GM12878 (cell line): ENCODE data around the gene FAM50A. TPM values are rescaled to one million over a fixed set of nuclear protein-coding genes. Genes with fewer than 3 reads are reported as not detected.
A peak's percentile ranks its signal among the peaks of the same experiment; 100 is the strongest.

Experiments
- ATF7 ChIP-seq: fragments of 450-650 bp; IDR thresholded peaks from 2 replicates; pipeline ENCODE4 v1.6.1; 2016; ENCODE audit warnings: low read depth, mild to moderate bottlenecking
- BACH1 ChIP-seq: fragments of 450-650 bp; IDR thresholded peaks from 2 replicates; pipeline ENCODE4 v1.6.1; 2017; ENCODE audit warnings: mild to moderate bottlenecking, borderline replicate concordance
- CEBPB ChIP-seq, 2 experiments: fragments of 150-350 bp in 1 of 2; IDR thresholded peaks; 2 replicates each; pipeline ENCODE4 v1.6.1; 2012 to 2014; ENCODE audit warnings: low read depth in 2 of 2, low read length in 2 of 2, borderline replicate concordance in 1 of 2, inconsistent platforms in 1 of 2
- CHD2 ChIP-seq: IDR thresholded peaks from 2 replicates; pipeline ENCODE4 v1.6.1; 2011; ENCODE audit warnings: low read depth, low read length, improper control_type of control experiment, borderline replicate concordance
- CTCF ChIP-seq, 3 experiments: IDR thresholded peaks in 2 of 3; conservative IDR thresholded peaks in 1 of 3; 2 replicates each; pipeline ENCODE4 v1.5.1; 2011; ENCODE audit warnings: low read depth in 3 of 3, low read length in 3 of 3, mild to moderate bottlenecking in 3 of 3, control low read depth in 2 of 3, moderate library complexity in 2 of 3, inconsistent platforms in 1 of 3, mixed read lengths in 1 of 3; ENCODE audit not compliant: control insufficient read depth in 2 of 3, insufficient read depth in 1 of 3; ENCODE audit errors: extremely low read depth in 1 of 3
- ETV6 ChIP-seq, 2 experiments: fragments of 450-650 bp in 1 of 2; IDR thresholded peaks in 1 of 2; conservative IDR thresholded peaks in 1 of 2; 2 replicates each; pipeline ENCODE4 v1.6.1; 2014; ENCODE audit warnings: antibody characterized with exemption in 1 of 2, borderline replicate concordance in 1 of 2, low read depth in 1 of 2, mild to moderate bottlenecking in 1 of 2, moderate library complexity in 1 of 2
- HDGF ChIP-seq: fragments of 450-650 bp; IDR thresholded peaks from 2 replicates; pipeline ENCODE4 v1.6.1; 2016; ENCODE audit warnings: antibody characterized with exemption
- IKZF1 ChIP-seq: fragments of 450-650 bp; conservative IDR thresholded peaks from 2 replicates; pipeline ENCODE4 v1.6.1; 2017; ENCODE audit warnings: antibody characterized with exemption, mild to moderate bottlenecking
- JUNB ChIP-seq: IDR thresholded peaks from 2 replicates; pipeline ENCODE4 v1.6.1; 2016; ENCODE audit warnings: antibody characterized with exemption, mild to moderate bottlenecking
- KDM1A ChIP-seq: fragments of 200-600 bp; sonication (generic); IDR thresholded peaks from 2 replicates; pipeline ENCODE4 v1.6.1; 2016; ENCODE audit warnings: borderline replicate concordance
- NFYA ChIP-seq: IDR thresholded peaks from 2 replicates; pipeline ENCODE4 v1.6.1; 2011; ENCODE audit warnings: low read depth, mild to moderate bottlenecking, low read length, improper control_type of control experiment, borderline replicate concordance
- NR2C1 ChIP-seq: fragments of 450-650 bp; IDR thresholded peaks from 2 replicates; pipeline ENCODE4 v1.6.1; 2017; ENCODE audit warnings: antibody characterized with exemption, mild to moderate bottlenecking, moderate library complexity
- NR2F1 ChIP-seq: fragments of 450-650 bp; conservative IDR thresholded peaks from 2 replicates; pipeline ENCODE4 v1.6.1; 2017; ENCODE audit warnings: mild to moderate bottlenecking
- PML ChIP-seq: IDR thresholded peaks from 2 replicates; pipeline ENCODE4 v1.6.1; 2012; ENCODE audit warnings: low read length, inconsistent platforms
- RAD51 ChIP-seq: fragments of 450-650 bp; IDR thresholded peaks from 2 replicates; pipeline ENCODE4 v1.6.1; 2016; ENCODE audit warnings: moderate library complexity, mild to moderate bottlenecking, inconsistent platforms
- SIX5 ChIP-seq: IDR thresholded peaks from 2 replicates; pipeline ENCODE4 v1.6.1; 2011; ENCODE audit warnings: mild to moderate bottlenecking, low read depth, low read length, moderate library complexity; ENCODE audit not compliant: severe bottlenecking
- SKIL ChIP-seq: fragments of 450-650 bp; IDR thresholded peaks from 2 replicates; pipeline ENCODE4 v1.6.1; 2017; ENCODE audit warnings: mild to moderate bottlenecking, low read depth, inconsistent platforms; ENCODE audit not compliant: poor library complexity, severe bottlenecking
- SMC3 ChIP-seq: IDR thresholded peaks from 2 replicates; pipeline ENCODE4 v1.6.1; 2011; ENCODE audit warnings: low read length, improper control_type of control experiment, borderline replicate concordance
- TBL1XR1 ChIP-seq: IDR thresholded peaks from 2 replicates; pipeline ENCODE4 v1.6.1; 2012; ENCODE audit warnings: low read depth, low read length, improper control_type of control experiment
- ZNF207 ChIP-seq: fragments of 450-650 bp; IDR thresholded peaks from 2 replicates; pipeline ENCODE4 v1.6.1; 2014; ENCODE audit warnings: antibody characterized with exemption, mild to moderate bottlenecking, borderline replicate concordance
- ZNF592 ChIP-seq: fragments of 450-650 bp; IDR thresholded peaks from 2 replicates; pipeline ENCODE4 v1.6.1; 2017; ENCODE audit warnings: mild to moderate bottlenecking, moderate library complexity
- polyA plus RNA-seq, 11 experiments: library from polyadenylated mRNA; depleted of rRNA in 4 of 11; unstranded in 6 of 11; stranded (reverse) in 5 of 11; fragments of >200 nt; fragmentation: Nextera tagmentation in 4 of 11; fragmentation: Illumina TruSeq in 1 of 11; extraction: Ambion mirVana in 4 of 11; extraction: Trizol in 1 of 11; gene quantifications; 1 replicate in 1 of 11; 2 replicates in 10 of 11; pipeline versions ENCODE4 v1.2.1 to v1.2.3, GENCODE V29; 2011 to 2016; ENCODE audit warnings: inconsistent platforms in 2 of 11, missing spikeins in 2 of 11, low read depth in 1 of 11
- total RNA-seq, 4 experiments: library from RNA; depleted of rRNA in 3 of 4; stranded (reverse); fragments of >200 nt in 3 of 4; fragmentation: Illumina TruSeq in 1 of 4; extraction: Trizol in 1 of 4; gene quantifications; 2 replicates each; pipeline versions ENCODE4 v1.2.1 to v1.2.3, GENCODE V29; 2013 to 2021

FAM50A gene
- total and polyA plus RNA-seq, 10 of the 15 experiments (the other 5 are each of a cell fraction or from before 2014, with no cell fraction given): 4.2 to 46.7 (median 34.6) TPM

GRCh38 chrX:154486396-154487207, 42.7 kb downstream of the FAM50A start, which contains the start of gene UBL4A (continued):
- TF ChIP-seq SIX5: no peak
- TF ChIP-seq BACH1: no peak
- TF ChIP-seq ATF7: 0 out of 2 replicates have a peak, but pooled peaks have one; percentile 13
- TF ChIP-seq NFYA: no peak
- TF ChIP-seq JUNB: no peak
- TF ChIP-seq IKZF1: 0 out of 2 replicates have a peak, but pooled peaks have one; percentile 11
- no peak for TF ChIP-seq PML
- no peak for TF ChIP-seq NR2C1
- no peak for TF ChIP-seq CEBPB (IDR thresholded peaks at IDR 0.05; ENCODE audit: borderline replicate concordance in 1 of 2, low read depth in 2 of 2, low read length in 2 of 2)
- no peak for TF ChIP-seq ZNF592
- TF ChIP-seq CHD2: no peak
- TF ChIP-seq HDGF: no peak
- TF ChIP-seq KDM1A: no peak
- TF ChIP-seq SKIL: no peak
- TF ChIP-seq ZNF207: no peak
- TF ChIP-seq SMC3: no peak
- no peak for TF ChIP-seq RAD51
- no peak for TF ChIP-seq TBL1XR1
- TF ChIP-seq ETV6 (conservative IDR thresholded peaks at IDR 0.05 in 1 of 2, IDR thresholded peaks at IDR 0.05 in 1 of 2; ENCODE audit: borderline replicate concordance in 1 of 2, low read depth in 1 of 2): no peak
- 0 out of 2 replicates have a peak, but pooled peaks have one; percentile 8 for TF ChIP-seq NR2F1
- TF ChIP-seq CTCF (IDR thresholded peaks at IDR 0.05 in 2 of 3, conservative IDR thresholded peaks at IDR 0.05 in 1 of 3; ENCODE audit: control insufficient read depth in 2 of 3, extremely low read depth in 1 of 3, insufficient read depth in 1 of 3, low read depth in 3 of 3, low read length in 3 of 3): no peak
